ENCODE measurements around the gene THRAP3.
"Not testable (repeated sequence)": the region's sequence is repeated elsewhere in the genome, so short reads cannot be mapped to it uniquely, and the experiment has no call there.

The THRAP3 gene

GRCh38 chr1:36223996-36224536, at the start of gene THRAP3:
Gene THRAP3, plus strand, starts transcription at chr1:36224443. Its CDS starts 58,121 bp downstream, at chr1:36282564.
- peak; percentile 100 for DNase-seq

- no peak for DNase-seq
These were observed 49.5 kb upstream of the THRAP3 start for GRCh38 chr1:36174713-36175112.

- no peak for DNase-seq
These were observed 48.8 kb upstream of the THRAP3 start for GRCh38 chr1:36175137-36176095.

- no peak for DNase-seq
These were observed 47.9 kb upstream of the THRAP3 start for GRCh38 chr1:36176106-36176949.

- DNase-seq: no peak
These were observed 46.4 kb upstream of the THRAP3 start for GRCh38 chr1:36177589-36178431.

- no peak for DNase-seq
These were observed 45.6 kb upstream of the THRAP3 start for GRCh38 chr1:36178471-36179219.

- no peak for DNase-seq
These were observed 45.0 kb upstream of the THRAP3 start for GRCh38 chr1:36179220-36179600.

GRCh38 chr1:36182734-36183133, 41.5 kb upstream of the THRAP3 start:
- DNase-seq: no peak

- no peak for DNase-seq
These were observed 40.9 kb upstream of the THRAP3 start for GRCh38 chr1:36183309-36183856.

- DNase-seq: peak; percentile 86
These were observed 36.2 kb upstream of the THRAP3 start for GRCh38 chr1:36187800-36188593.

- DNase-seq: not testable (repeated sequence)
These were observed 27.4 kb upstream of the THRAP3 start for GRCh38 chr1:36196805-36197204.

- no peak for DNase-seq
These were observed 25.6 kb upstream of the THRAP3 start for GRCh38 chr1:36198641-36199040.

GRCh38 chr1:36199934-36200741, 24.1 kb upstream of the THRAP3 start:
- DNase-seq: no peak

- no peak for DNase-seq
These were observed 21.2 kb upstream of the THRAP3 start for GRCh38 chr1:36203027-36203553.

- peak; percentile 84 for DNase-seq
These were observed 20.5 kb upstream of the THRAP3 start for GRCh38 chr1:36203554-36204346.

- DNase-seq: no peak
These were observed 19.8 kb upstream of the THRAP3 start for GRCh38 chr1:36204347-36204909.

GRCh38 chr1:36206323-36206858, 17.9 kb upstream of the THRAP3 start:
- DNase-seq: no peak

GRCh38 chr1:36207339-36207738, 16.9 kb upstream of the THRAP3 start:
- DNase-seq: no peak

All from suppressor macrophage treated with lipopolysaccharide for 4 hours (primary cell).